GM19351 (cell line): ENCODE measurements around the gene CADM2.

Source experiments
- ATAC-seq: cut with Tn5 transposase; IDR thresholded peaks from one replicate; pipeline ENCODE4 v1.9.1; 2021; ENCODE audit warnings: mild to moderate bottlenecking, moderate library complexity; ENCODE audit not compliant: unreplicated experiment

Gene CADM2

GRCh38 chr3:86073799-86074198 is 1115.0 kb downstream of the CADM2 start:
- ATAC-seq = no peak

DNA sequence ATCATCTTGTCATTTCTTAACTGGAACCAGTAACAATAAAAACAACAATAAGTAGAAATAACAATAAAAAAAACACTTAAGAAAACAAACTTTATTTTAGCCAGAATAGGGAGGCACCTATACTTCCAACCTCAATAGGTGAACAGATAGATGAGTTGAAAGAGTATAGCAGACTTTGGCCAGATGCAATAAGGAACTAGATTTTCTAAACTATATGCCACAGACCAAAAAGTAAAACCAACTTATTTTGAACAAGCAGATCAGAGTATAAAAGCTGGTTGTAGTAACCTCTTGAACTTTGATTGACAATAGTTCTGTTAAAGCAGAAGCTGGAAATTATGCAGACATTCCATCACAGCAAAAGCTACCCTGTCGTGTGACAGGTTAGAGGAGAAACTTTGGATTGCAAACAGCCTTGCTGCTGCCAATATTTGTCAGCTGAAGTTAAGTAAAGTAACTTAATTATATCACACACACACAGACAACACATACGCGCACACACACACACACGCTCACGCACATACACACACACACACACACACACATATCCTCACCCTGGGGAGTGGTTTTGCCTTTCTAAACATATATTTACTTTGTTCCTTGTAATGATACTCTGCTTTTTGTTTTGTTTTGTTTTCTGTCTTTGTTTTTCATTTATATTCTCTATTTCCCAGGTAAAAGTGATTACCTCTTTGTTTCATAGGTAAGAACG is 1128.5 kb downstream of the CADM2 start:
- no peak for ATAC-seq

- no peak for ATAC-seq
Observed at GRCh38 chr3:86104154-86104553, 1145.4 kb downstream of the CADM2 start.

- no peak for ATAC-seq
Observed at GRCh38 chr3:86109434-86109833, 1150.6 kb downstream of the CADM2 start.
